Measurements from ENCODE around the gene SPEN. TPM values are rescaled to one million over a fixed set of nuclear protein-coding genes. Genes with fewer than 3 reads are reported as not detected.

SPEN gene
- total RNA-seq, 2 experiments from 2014 or later, result 73.5 to 76.7 TPM

DNA sequence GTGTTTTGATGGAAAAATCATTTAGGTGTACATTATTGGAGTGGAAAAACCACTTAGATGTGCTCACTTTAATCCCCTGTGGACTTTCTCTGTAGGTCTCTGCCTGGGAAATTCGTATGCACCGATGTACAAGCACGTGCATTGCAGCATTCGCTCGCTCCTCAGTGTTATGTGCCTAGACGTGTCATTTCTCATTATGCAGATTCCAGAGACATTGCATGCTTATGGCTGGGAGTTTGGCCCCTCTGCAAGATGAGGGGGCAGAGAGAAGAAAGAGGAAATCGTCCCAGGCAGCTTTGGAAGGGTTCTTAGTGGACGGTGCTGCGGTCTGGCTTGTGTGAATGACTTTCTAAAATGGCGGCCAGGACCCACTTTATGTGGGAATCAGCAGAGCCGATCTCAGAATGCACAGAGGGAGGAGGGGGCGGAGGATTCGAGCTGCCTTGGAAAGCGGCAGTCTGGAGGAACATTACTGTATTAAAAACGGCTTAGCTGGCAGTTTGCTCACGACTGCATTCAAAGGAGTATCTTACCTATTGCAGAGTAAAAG is 2.3 kb downstream of the SPEN start:
- Histone ChIP-seq H3K4me1 (ENCODE audit: insufficient read depth, low read length) (peaks cover 49% of the 10 kb centered on the region), H3K4me3 (ENCODE audit: low read length) (peak overlapping the region; percentile 84), H3K27ac (ENCODE audit: low read depth in 1 of 2, low read length in 2 of 2) (peak overlapping the region; percentile 20 to 75), H3K27me3 (ENCODE audit: control insufficient read depth in 1 of 2, insufficient read depth in 2 of 2, low read length in 2 of 2) (no peaks in the 10 kb centered on the region), H3K9me3 (ENCODE audit: control insufficient read depth in 1 of 2, insufficient read depth in 1 of 2, low read length in 2 of 2) (no peaks in the 10 kb centered on the region), H3K36me3 (ENCODE audit: insufficient read depth, low read length) (no peaks in the 10 kb centered on the region)
- intact Hi-C loops (cut with DNase I, micrococcal nuclease), result loop anchor here (2.0 to 10.0 kb wide), 8 partner anchors 33 to 1062 kb away; partner anchors contain the start of genes FBXO42 (in 1 of the 2) and ZBTB17 (in 1 of the 2)
- H3K4me3 Mint-ChIP-seq, result peak overlapping the region; percentile 94
- no peaks in the 10 kb centered on the region for H3K9me3 Mint-ChIP-seq
- H3K27me3 Mint-ChIP-seq, result no peaks in the 10 kb centered on the region
- peaks cover 60% of the 10 kb centered on the region for H3K4me1 Mint-ChIP-seq (ENCODE audit: low read depth)
- ATAC-seq (ENCODE audit: poor library complexity), result no peak
- TF ChIP-seq, protein P1, sequence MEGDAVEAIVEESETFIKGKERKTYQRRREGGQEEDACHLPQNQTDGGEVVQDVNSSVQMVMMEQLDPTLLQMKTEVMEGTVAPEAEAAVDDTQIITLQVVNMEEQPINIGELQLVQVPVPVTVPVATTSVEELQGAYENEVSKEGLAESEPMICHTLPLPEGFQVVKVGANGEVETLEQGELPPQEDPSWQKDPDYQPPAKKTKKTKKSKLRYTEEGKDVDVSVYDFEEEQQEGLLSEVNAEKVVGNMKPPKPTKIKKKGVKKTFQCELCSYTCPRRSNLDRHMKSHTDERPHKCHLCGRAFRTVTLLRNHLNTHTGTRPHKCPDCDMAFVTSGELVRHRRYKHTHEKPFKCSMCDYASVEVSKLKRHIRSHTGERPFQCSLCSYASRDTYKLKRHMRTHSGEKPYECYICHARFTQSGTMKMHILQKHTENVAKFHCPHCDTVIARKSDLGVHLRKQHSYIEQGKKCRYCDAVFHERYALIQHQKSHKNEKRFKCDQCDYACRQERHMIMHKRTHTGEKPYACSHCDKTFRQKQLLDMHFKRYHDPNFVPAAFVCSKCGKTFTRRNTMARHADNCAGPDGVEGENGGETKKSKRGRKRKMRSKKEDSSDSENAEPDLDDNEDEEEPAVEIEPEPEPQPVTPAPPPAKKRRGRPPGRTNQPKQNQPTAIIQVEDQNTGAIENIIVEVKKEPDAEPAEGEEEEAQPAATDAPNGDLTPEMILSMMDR (IDR thresholded peaks at IDR 0.05), result no peak
- CTCF ChIA-PET, result interaction anchor here (2.2 to 5.4 kb wide), 3 partner anchors 16 to 34 kb away, joined by 11 to 32 read pairs (median 26); no protein-coding TSS in a partner anchor
- peak overlapping the region; percentile 96 for H3K27ac Mint-ChIP-seq
- DNase-seq, result peak in 4 of 14 experiments; percentile 4 to 52 (median 43)
- POLR2A ChIA-PET, result interaction anchor here (1.0 to 10.4 kb wide), 10 partner anchors 12 to 126 kb away, joined by 3 to 518 read pairs (median 5); partner anchors contain the start of gene ZBTB17
- H3K36me3 Mint-ChIP-seq (ENCODE audit: low read depth), result peaks cover 22% of the 10 kb centered on the region

DNA sequence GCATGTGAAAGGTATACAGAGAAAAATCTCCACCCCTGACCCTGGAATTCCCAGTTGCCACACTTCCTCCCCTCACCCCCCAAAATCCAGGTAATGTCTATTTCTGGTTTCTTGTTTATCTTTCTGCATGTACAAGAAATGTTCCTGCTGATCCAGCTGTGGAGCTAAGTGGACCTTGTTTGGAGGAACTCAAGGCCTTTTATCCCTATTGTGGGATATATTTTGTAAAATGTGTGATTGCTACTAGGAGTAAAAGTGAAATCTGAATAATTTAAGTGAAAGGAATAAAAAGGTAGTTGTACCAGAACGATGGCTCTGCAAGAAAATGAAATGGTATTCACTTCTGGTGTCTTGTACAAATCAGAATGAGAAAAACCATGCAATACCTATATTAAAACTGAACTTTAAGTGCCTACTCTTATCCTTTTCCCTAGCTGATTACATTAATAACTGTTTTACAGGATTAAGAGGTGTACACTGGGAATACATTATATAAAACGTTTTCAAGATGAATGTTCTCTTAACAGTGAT is 3.0 kb downstream of the SPEN start:
- Histone ChIP-seq H3K4me3 (ENCODE audit: low read length) (peak overlapping the region; percentile 84), H3K27ac (ENCODE audit: low read depth in 1 of 2, low read length in 2 of 2) (no peak overlapping the region), H3K9me3 (ENCODE audit: control insufficient read depth in 1 of 2, insufficient read depth in 1 of 2, low read length in 2 of 2) (no peaks in the 10 kb centered on the region), H3K36me3 (ENCODE audit: insufficient read depth, low read length) (no peaks in the 10 kb centered on the region), H3K4me1 (ENCODE audit: insufficient read depth, low read length) (peaks cover 44% of the 10 kb centered on the region), H3K27me3 (ENCODE audit: control insufficient read depth in 1 of 2, insufficient read depth in 2 of 2, low read length in 2 of 2) (no peaks in the 10 kb centered on the region)
- Mint-ChIP-seq H3K4me3 (peak overlapping the region; percentile 82), H3K4me1 (ENCODE audit: low read depth) (peaks cover 60% of the 10 kb centered on the region), H3K9me3 (no peaks in the 10 kb centered on the region), H3K27ac (peak overlapping the region; percentile 96), H3K36me3 (ENCODE audit: low read depth) (peaks cover 22% of the 10 kb centered on the region), H3K27me3 (no peaks in the 10 kb centered on the region)
- ChIA-PET POLR2A (interaction anchor here (0.8 to 10.4 kb wide), 5 partner anchors 9 to 125 kb away, joined by 3 to 518 read pairs (median 9); partner anchors contain the start of gene ZBTB17), CTCF (interaction anchor here (2.2 to 5.4 kb wide), 2 partner anchors 17 to 34 kb away, joined by 11 to 32 read pairs; no protein-coding TSS in a partner anchor)
- no peak for DNase-seq
- intact Hi-C loops (cut with DNase I, micrococcal nuclease), result loop anchor here in 1 of 2 experiments (5.0 to 10.0 kb wide), 3 partner anchors 33 to 127 kb away; partner anchors contain the start of gene ZBTB17
- TF ChIP-seq, protein P1 (IDR thresholded peaks at IDR 0.05), result no peak
- no peak for ATAC-seq (ENCODE audit: poor library complexity)

DNA sequence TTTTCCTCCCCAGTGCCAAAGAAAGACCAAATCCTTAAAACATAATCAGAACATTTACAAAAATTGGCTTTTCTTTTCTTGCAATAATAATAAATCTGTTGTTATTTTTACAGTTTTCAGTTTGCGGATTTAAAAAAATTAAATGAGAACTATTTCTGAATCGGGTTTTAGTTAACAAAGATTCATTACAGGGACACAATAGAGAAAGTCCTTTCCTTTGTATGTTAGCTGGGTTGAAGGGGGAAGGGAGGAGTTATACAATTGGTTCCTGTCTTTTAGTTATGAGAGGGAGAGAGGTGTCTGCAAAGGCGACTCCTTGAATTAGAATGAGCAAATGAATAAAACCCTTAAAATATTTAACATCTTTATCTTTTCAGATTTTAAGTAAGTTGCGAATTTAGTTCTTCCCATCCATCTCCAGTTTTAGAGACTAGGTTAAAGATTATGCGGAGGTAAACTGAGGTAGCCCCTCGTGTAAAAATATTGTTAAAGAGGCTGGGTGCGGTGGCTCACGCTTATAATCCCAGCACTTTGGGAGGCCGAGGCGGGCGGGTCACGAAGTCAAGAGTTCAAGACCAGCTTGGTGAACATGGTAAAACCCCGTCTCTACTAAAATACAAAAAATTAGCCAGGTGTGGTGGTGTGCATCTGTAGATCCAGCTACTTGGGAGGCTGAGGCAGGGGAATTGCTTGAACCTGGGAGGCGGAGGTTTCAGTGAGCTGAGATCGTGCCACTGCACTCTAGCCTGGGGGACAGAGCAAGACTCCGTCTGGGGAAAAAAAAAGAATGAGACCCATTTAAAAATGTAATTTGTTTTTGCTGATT is 3.9 kb downstream of the SPEN start:
- H3K27ac Mint-ChIP-seq, result peak overlapping the region; percentile 29
- TF ChIP-seq, protein P1 (IDR thresholded peaks at IDR 0.05), result no peak
- H3K4me3 ChIP-seq (ENCODE audit: low read length), result no peak overlapping the region
- ChIA-PET POLR2A (interaction anchor here (0.8 to 10.4 kb wide), 3 partner anchors 8 to 125 kb away, joined by 3 to 518 read pairs (median 9); partner anchors contain the start of gene ZBTB17), CTCF (interaction anchor here (2.2 to 5.4 kb wide), 2 partner anchors 18 to 35 kb away, joined by 11 to 32 read pairs; no protein-coding TSS in a partner anchor)
- no peaks in the 10 kb centered on the region for H3K27me3 Mint-ChIP-seq
- peaks cover 22% of the 10 kb centered on the region for H3K36me3 Mint-ChIP-seq (ENCODE audit: low read depth)
- H3K4me1 Mint-ChIP-seq (ENCODE audit: low read depth), result peaks cover 60% of the 10 kb centered on the region
- DNase-seq (no peak), ATAC-seq (ENCODE audit: poor library complexity) (no peak)
- H3K27ac ChIP-seq (ENCODE audit: low read depth in 1 of 2, low read length in 2 of 2), result no peak overlapping the region
- no peaks in the 10 kb centered on the region for H3K9me3 Mint-ChIP-seq
- H3K27me3 ChIP-seq (ENCODE audit: control insufficient read depth in 1 of 2, insufficient read depth in 2 of 2, low read length in 2 of 2), result no peaks in the 10 kb centered on the region
- intact Hi-C loops (cut with DNase I, micrococcal nuclease), result loop anchor here in 1 of 2 experiments (5.0 to 10.0 kb wide), 3 partner anchors 34 to 126 kb away; partner anchors contain the start of gene ZBTB17
- peaks cover 36% of the 10 kb centered on the region for H3K4me1 ChIP-seq (ENCODE audit: insufficient read depth, low read length)
- H3K4me3 Mint-ChIP-seq, result peak overlapping the region; percentile 65
- H3K36me3 ChIP-seq (ENCODE audit: insufficient read depth, low read length), result no peaks in the 10 kb centered on the region
- no peaks in the 10 kb centered on the region for H3K9me3 ChIP-seq (ENCODE audit: control insufficient read depth in 1 of 2, insufficient read depth in 1 of 2, low read length in 2 of 2)
